ENCODE results near the gene STX12.

The STX12 gene

DNA sequence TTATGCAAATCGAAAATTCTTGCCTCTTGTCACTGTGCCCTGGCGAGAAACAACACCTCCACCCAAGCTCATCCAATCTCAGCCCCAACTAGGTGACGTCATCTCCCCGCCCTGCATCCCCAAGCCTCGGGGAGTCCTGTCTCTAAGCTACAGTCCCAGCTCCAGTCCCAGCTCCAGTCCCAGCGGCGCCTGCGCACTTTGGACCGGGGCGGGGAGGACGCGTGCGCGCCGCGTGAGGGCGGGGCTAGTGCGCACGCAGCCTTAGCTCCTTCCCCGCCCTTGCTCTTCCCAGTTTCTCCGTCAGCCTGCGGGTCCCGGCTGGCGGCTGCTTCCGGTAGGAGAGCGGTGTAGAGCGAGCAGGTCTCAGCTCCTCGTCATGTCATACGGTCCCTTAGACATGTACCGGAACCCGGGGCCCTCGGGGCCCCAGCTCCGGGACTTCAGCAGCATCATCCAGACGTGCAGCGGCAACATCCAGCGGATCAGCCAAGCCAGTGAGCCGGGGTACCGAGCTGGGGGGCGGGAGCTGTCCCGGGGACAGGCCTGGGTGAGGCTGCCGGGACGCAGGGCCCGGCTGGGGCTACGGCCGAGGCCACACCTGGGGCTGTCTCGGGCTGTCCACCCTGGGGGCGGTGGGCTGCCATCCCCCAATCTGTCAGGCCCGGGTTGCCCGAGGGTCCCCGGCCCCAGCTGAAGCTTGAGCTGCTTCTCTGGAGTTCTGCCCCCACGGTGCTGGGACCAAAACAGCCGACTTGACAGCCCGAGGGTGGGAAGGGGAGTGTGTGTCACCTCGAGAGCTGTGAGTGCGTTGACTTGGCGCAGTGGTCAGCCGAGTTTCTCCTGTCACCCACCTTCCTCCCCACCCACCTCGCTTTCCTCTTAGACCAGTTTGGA is at the start of gene STX12:
TSS of gene STX12 (plus strand) at position 288 of the 894 bp plus-strand sequence. CDS start at position 377, 89 bp downstream.
- peak within 1 kb of the TSS; percentile 99 for H3K4me3 ChIP-seq (ENCODE audit: control insufficient read depth, low read depth, low read length)
- DNase-seq (ENCODE audit: low read depth), result peak; percentile 99
- TF ChIP-seq, protein P1, sequence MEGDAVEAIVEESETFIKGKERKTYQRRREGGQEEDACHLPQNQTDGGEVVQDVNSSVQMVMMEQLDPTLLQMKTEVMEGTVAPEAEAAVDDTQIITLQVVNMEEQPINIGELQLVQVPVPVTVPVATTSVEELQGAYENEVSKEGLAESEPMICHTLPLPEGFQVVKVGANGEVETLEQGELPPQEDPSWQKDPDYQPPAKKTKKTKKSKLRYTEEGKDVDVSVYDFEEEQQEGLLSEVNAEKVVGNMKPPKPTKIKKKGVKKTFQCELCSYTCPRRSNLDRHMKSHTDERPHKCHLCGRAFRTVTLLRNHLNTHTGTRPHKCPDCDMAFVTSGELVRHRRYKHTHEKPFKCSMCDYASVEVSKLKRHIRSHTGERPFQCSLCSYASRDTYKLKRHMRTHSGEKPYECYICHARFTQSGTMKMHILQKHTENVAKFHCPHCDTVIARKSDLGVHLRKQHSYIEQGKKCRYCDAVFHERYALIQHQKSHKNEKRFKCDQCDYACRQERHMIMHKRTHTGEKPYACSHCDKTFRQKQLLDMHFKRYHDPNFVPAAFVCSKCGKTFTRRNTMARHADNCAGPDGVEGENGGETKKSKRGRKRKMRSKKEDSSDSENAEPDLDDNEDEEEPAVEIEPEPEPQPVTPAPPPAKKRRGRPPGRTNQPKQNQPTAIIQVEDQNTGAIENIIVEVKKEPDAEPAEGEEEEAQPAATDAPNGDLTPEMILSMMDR (IDR thresholded peaks at IDR 0.05; ENCODE audit: control insufficient read depth, insufficient read depth, low read depth, low read length, missing control alignments), result no peak

DNA sequence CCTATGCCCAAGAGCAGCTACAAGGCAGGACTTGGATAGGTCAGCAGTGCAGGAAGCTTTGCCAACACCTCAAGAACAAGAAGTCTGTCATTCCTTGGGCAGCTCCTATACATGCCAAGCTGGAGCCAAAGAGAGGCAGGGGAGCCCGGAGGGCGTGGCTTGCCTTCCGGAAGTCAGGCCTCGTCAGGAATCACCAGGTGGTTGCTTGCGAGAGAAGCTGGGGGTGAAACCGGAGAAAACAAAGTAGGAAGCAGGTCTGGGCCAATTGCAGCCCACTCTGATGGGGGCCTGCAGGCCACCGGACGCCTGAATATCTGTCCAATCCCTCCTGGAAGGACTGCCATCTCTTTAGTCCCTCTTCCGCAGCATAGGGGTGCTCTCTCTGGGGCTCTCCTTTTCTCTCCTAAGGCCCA is 48.1 kb upstream of the STX12 start:
- H3K4me3 ChIP-seq (ENCODE audit: control insufficient read depth, low read depth, low read length), result peak overlapping the region; percentile 46

DNA sequence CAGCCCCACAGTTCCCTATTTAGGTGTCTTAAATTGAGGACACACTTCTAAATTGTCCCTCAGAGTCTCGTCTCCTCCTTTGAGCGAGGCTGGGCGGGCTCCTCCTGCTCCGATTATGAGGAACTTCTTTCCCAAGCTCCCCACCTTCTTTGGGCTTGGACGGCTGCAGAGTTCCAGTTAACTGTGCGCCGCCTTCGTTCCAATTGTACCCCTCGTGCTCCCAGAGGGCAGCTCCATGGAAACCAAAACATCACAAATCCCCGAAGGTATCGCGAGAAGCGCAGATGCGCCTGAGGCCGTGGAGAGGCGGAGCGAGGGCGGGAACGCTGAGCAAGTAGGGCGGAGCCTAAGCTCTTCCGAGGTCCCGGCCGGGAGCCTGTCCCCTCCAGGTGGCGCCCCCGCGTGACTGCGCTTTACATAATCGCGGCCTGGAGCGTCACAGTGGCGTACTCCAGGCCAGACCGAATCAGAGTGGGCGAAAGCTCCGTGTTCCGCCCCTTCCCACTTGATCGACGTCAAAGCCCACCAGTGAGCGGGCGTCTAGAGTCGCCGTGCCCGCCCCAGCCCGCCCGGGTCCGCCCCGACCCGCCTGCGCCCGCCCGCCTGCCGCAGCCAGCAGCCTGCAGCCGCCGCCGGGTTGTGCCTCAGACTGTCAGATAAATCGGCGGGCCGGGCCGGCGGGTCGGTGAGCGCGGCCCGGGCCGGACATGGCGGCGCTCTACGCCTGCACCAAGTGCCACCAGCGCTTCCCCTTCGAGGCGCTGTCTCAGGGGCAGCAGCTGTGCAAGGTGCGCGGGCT is 47.4 kb upstream of the STX12 start, which contains the start of gene FAM76A:
TSS of gene FAM76A (plus strand) at position 588 of the 799 bp plus-strand sequence. CDS start at position 708, 120 bp downstream.
- H3K4me3 ChIP-seq (ENCODE audit: control insufficient read depth, low read depth, low read length), result peak within 1 kb of the TSS; percentile 84
- DNase-seq (ENCODE audit: low read depth), result peak; percentile 97
- TF ChIP-seq, protein P1 (IDR thresholded peaks at IDR 0.05; ENCODE audit: control insufficient read depth, insufficient read depth, low read depth, low read length, missing control alignments), result peak; percentile 50

More for the DNA sequence above, 48.1 kb upstream of the STX12 start:
- no peak for DNase-seq (ENCODE audit: low read depth)
- TF ChIP-seq, protein P1 (IDR thresholded peaks at IDR 0.05; ENCODE audit: control insufficient read depth, insufficient read depth, low read depth, low read length, missing control alignments), result no peak

DNA sequence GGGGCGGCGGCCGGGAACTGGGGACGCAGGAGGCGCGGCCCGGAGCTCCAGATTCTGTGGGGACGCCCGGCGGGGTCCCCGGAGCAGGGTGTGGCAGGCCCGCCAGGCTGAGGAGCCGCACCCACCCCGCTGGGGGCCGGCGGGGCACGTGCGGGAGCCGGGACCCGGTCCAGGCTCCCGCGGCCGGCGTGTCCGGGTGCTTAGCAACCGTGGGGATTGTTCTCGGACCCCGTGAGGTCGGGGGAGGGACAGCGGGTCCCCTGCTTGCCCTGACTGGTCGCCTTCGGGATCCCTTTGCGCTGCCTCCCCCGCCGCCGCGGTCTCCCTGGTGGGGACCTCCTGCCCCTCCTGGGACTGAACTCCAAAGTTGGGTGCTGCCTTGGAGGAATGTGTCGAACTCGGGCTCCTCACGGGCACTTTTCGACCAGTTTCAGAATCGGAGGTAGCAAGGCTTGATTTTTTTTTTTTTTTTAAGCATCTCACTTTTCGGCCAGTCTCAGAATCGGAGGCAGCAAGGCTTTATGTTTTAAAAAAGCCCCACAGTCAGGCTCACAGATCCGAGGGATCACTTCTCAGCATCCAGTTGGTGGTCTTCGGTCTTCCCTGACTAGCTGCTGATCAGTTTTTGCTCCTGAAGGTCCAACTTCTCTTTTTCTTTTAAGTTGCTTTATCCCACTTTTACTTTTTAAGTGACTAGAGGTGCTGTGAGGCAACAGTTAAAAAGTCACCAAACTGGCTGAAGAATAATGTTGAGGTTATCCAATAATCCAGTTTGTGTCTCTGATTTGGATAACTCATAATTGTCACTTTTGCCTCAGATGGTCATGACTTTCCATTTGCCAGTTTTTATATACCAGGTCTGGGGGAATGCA is 46.6 kb upstream of the STX12 start:
- no peak for DNase-seq (ENCODE audit: low read depth)
- TF ChIP-seq, protein P1 (IDR thresholded peaks at IDR 0.05; ENCODE audit: control insufficient read depth, insufficient read depth, low read depth, low read length, missing control alignments), result no peak
- peak overlapping the region; percentile 84 for H3K4me3 ChIP-seq (ENCODE audit: control insufficient read depth, low read depth, low read length)

DNA sequence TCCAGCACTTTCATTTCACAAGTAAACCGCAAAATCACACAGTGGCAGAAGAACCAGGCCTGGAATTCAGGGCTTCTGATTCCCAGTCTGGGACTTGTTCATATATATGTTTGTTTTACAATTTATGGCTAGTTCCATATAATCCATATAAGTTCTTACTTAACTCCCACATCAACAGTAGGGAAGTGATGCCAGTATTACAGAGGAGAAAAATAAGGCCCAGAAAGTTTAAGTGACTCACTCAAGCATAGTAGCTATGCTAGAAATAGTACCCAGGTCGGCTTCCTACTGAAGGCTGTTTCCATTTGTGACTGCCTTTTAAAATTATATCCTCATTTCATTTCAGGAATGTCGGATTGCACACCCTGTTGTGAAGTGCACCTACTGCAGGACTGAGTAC is 45.9 kb upstream of the STX12 start:
- DNase-seq (ENCODE audit: low read depth), result no peak
- TF ChIP-seq, protein P1 (IDR thresholded peaks at IDR 0.05; ENCODE audit: control insufficient read depth, insufficient read depth, low read depth, low read length, missing control alignments), result no peak
- no peak overlapping the region; the same call in 1 of the 2 replicates for H3K4me3 ChIP-seq (ENCODE audit: control insufficient read depth, low read depth, low read length)
